ENCODE data around the gene RNF207.

RNF207 gene

GRCh38 chr1:6261615-6261995 is 55.7 kb downstream of the RNF207 start:
- no peak for DNase-seq (ENCODE audit: low read depth, low spot score)
- peaks cover 21% of the 10 kb centered on the region for H3K27me3 ChIP-seq (ENCODE audit: insufficient read depth, insufficient read length)
- no peaks in the 10 kb centered on the region for H3K36me3 ChIP-seq (ENCODE audit: insufficient read depth, insufficient read length, low read length)
- no peaks in the 10 kb centered on the region for H3K9me3 ChIP-seq (ENCODE audit: insufficient read depth, low read length)
- H3K9ac ChIP-seq (ENCODE audit: insufficient read length, low read depth), result no peak overlapping the region
- no peak overlapping the region for H3K4me3 ChIP-seq (ENCODE audit: insufficient read length, low read depth)
- no peak for TF ChIP-seq YY1 (IDR thresholded peaks at IDR 0.05; ENCODE audit: insufficient read depth, insufficient read length)
- TF ChIP-seq SUZ12 (IDR thresholded peaks at IDR 0.05; ENCODE audit: extremely low read depth, insufficient read depth, insufficient read length), result no peak
- TF ChIP-seq ZNF274 (IDR thresholded peaks at IDR 0.05; ENCODE audit: low read depth, low read length), result no peak
- peaks cover 3% of the 10 kb centered on the region for H3K4me1 ChIP-seq (ENCODE audit: insufficient read depth, insufficient read length)

- Histone ChIP-seq H3K4me3 (ENCODE audit: insufficient read length, low read depth) (no peak overlapping the region), H3K27me3 (ENCODE audit: insufficient read depth, insufficient read length) (peaks cover 21% of the 10 kb centered on the region), H3K4me1 (ENCODE audit: insufficient read depth, insufficient read length) (peaks cover 3% of the 10 kb centered on the region), H3K9ac (ENCODE audit: insufficient read length, low read depth) (no peak overlapping the region), H3K9me3 (ENCODE audit: insufficient read depth, low read length) (no peaks in the 10 kb centered on the region), H3K36me3 (ENCODE audit: insufficient read depth, insufficient read length, low read length) (no peaks in the 10 kb centered on the region)
- TF ChIP-seq SUZ12 (IDR thresholded peaks at IDR 0.05; ENCODE audit: extremely low read depth, insufficient read depth, insufficient read length), result no peak
- DNase-seq (ENCODE audit: low read depth, low spot score), result no peak
These were observed 56.9 kb downstream of the RNF207 start for GRCh38 chr1:6262555-6263420.

- Histone ChIP-seq H3K9ac (ENCODE audit: insufficient read length, low read depth) (no peak overlapping the region), H3K4me1 (ENCODE audit: insufficient read depth, insufficient read length) (peaks cover 3% of the 10 kb centered on the region), H3K27me3 (ENCODE audit: insufficient read depth, insufficient read length) (peaks cover 21% of the 10 kb centered on the region), H3K9me3 (ENCODE audit: insufficient read depth, low read length) (no peaks in the 10 kb centered on the region), H3K4me3 (ENCODE audit: insufficient read length, low read depth) (no peak overlapping the region), H3K36me3 (ENCODE audit: insufficient read depth, insufficient read length, low read length) (no peaks in the 10 kb centered on the region)
- no peak for DNase-seq (ENCODE audit: low read depth, low spot score)
- TF ChIP-seq SUZ12 (IDR thresholded peaks at IDR 0.05; ENCODE audit: extremely low read depth, insufficient read depth, insufficient read length) (no peak), YY1 (IDR thresholded peaks at IDR 0.05; ENCODE audit: insufficient read depth, insufficient read length) (no peak), ZNF274 (IDR thresholded peaks at IDR 0.05; ENCODE audit: low read depth, low read length) (no peak)
These were observed 57.8 kb downstream of the RNF207 start for GRCh38 chr1:6263716-6264115.

- Histone ChIP-seq H3K36me3 (ENCODE audit: insufficient read depth, insufficient read length, low read length) (no peaks in the 10 kb centered on the region), H3K9ac (ENCODE audit: insufficient read length, low read depth) (no peak overlapping the region), H3K4me1 (ENCODE audit: insufficient read depth, insufficient read length) (peaks cover 2% of the 10 kb centered on the region), H3K4me3 (ENCODE audit: insufficient read length, low read depth) (no peak overlapping the region), H3K27me3 (ENCODE audit: insufficient read depth, insufficient read length) (peaks cover 12% of the 10 kb centered on the region), H3K9me3 (ENCODE audit: insufficient read depth, low read length) (no peaks in the 10 kb centered on the region)
- TF ChIP-seq YY1 (IDR thresholded peaks at IDR 0.05; ENCODE audit: insufficient read depth, insufficient read length) (no peak), ZNF274 (IDR thresholded peaks at IDR 0.05; ENCODE audit: low read depth, low read length) (no peak)
- no peak for DNase-seq (ENCODE audit: low read depth, low spot score)
These were observed 59.2 kb downstream of the RNF207 start for GRCh38 chr1:6265151-6265550.

- Histone ChIP-seq H3K4me3 (ENCODE audit: insufficient read length, low read depth) (no peak overlapping the region), H3K36me3 (ENCODE audit: insufficient read depth, insufficient read length, low read length) (no peaks in the 10 kb centered on the region), H3K4me1 (ENCODE audit: insufficient read depth, insufficient read length) (peaks cover 8% of the 10 kb centered on the region), H3K9me3 (ENCODE audit: insufficient read depth, low read length) (no peaks in the 10 kb centered on the region), H3K27me3 (ENCODE audit: insufficient read depth, insufficient read length) (peaks cover 8% of the 10 kb centered on the region), H3K9ac (ENCODE audit: insufficient read length, low read depth) (no peak overlapping the region)
- no peak for TF ChIP-seq ZNF274 (IDR thresholded peaks at IDR 0.05; ENCODE audit: low read depth, low read length)
- no peak for TF ChIP-seq YY1 (IDR thresholded peaks at IDR 0.05; ENCODE audit: insufficient read depth, insufficient read length)
- TF ChIP-seq SUZ12 (IDR thresholded peaks at IDR 0.05; ENCODE audit: extremely low read depth, insufficient read depth, insufficient read length), result no peak
- no peak for DNase-seq (ENCODE audit: low read depth, low spot score)
These were observed 60.7 kb downstream of the RNF207 start for GRCh38 chr1:6266641-6267040.

GRCh38 chr1:6267686-6268322 is 61.9 kb downstream of the RNF207 start:
- no peak for DNase-seq (ENCODE audit: low read depth, low spot score)
- TF ChIP-seq ZNF274 (IDR thresholded peaks at IDR 0.05; ENCODE audit: low read depth, low read length) (no peak), SUZ12 (IDR thresholded peaks at IDR 0.05; ENCODE audit: extremely low read depth, insufficient read depth, insufficient read length) (no peak), YY1 (IDR thresholded peaks at IDR 0.05; ENCODE audit: insufficient read depth, insufficient read length) (no peak)
- no peaks in the 10 kb centered on the region for H3K9me3 ChIP-seq (ENCODE audit: insufficient read depth, low read length)
- H3K4me1 ChIP-seq (ENCODE audit: insufficient read depth, insufficient read length), result peaks cover 7% of the 10 kb centered on the region
- H3K4me3 ChIP-seq (ENCODE audit: insufficient read length, low read depth), result no peak overlapping the region
- H3K27me3 ChIP-seq (ENCODE audit: insufficient read depth, insufficient read length), result no peaks in the 10 kb centered on the region
- H3K36me3 ChIP-seq (ENCODE audit: insufficient read depth, insufficient read length, low read length), result no peaks in the 10 kb centered on the region
- H3K9ac ChIP-seq (ENCODE audit: insufficient read length, low read depth), result no peak overlapping the region

- no peak overlapping the region for H3K4me3 ChIP-seq (ENCODE audit: insufficient read length, low read depth)
- no peaks in the 10 kb centered on the region for H3K36me3 ChIP-seq (ENCODE audit: insufficient read depth, insufficient read length, low read length)
- no peak overlapping the region for H3K9ac ChIP-seq (ENCODE audit: insufficient read length, low read depth)
- no peak for DNase-seq (ENCODE audit: low read depth, low spot score)
- H3K27me3 ChIP-seq (ENCODE audit: insufficient read depth, insufficient read length), result no peaks in the 10 kb centered on the region
- TF ChIP-seq SUZ12 (IDR thresholded peaks at IDR 0.05; ENCODE audit: extremely low read depth, insufficient read depth, insufficient read length), result no peak
- no peak for TF ChIP-seq ZNF274 (IDR thresholded peaks at IDR 0.05; ENCODE audit: low read depth, low read length)
- TF ChIP-seq YY1 (IDR thresholded peaks at IDR 0.05; ENCODE audit: insufficient read depth, insufficient read length), result no peak
- peaks cover 7% of the 10 kb centered on the region for H3K4me1 ChIP-seq (ENCODE audit: insufficient read depth, insufficient read length)
- H3K9me3 ChIP-seq (ENCODE audit: insufficient read depth, low read length), result no peaks in the 10 kb centered on the region
These were observed 62.5 kb downstream of the RNF207 start for GRCh38 chr1:6268415-6268814.

All from NT2/D1 (cell line).